SK-N-SH treated with all-trans-retinoic acid at 6 μM for 48 hours (cell line): ENCODE data around the gene C1QTNF3.
"Not testable (repeated sequence)": the region's sequence is repeated elsewhere in the genome, so short reads cannot be mapped to it uniquely, and the experiment has no call there.

ENCODE experiments used
- ATAC-seq: fragments of 200-7000 bp; cut with Tn5 transposase; 3 replicates; pipeline ENCODE4 v1.9.1; 2020; ENCODE audit warnings: mild to moderate bottlenecking, moderate library complexity
- ARNTL ChIP-seq: fragments of 450-650 bp; formaldehyde crosslinking; IDR thresholded peaks from 2 replicates; pipeline ENCODE4 v1.5.0; 2020; ENCODE audit warnings: low read depth, mild to moderate bottlenecking, moderate library complexity, borderline replicate concordance
- BACH2 ChIP-seq: fragments of 250-450 bp; sonication (Bioruptor Pico); IDR thresholded peaks from 2 replicates; pipeline ENCODE4 v1.9.0; 2021; ENCODE audit warnings: mild to moderate bottlenecking, borderline replicate concordance
- ESRRG ChIP-seq: fragments of 250-450 bp; sonication (Bioruptor Pico); IDR thresholded peaks from 2 replicates; pipeline ENCODE4 v1.6.1; 2021; ENCODE audit warnings: mild to moderate bottlenecking
- GLIS3 ChIP-seq: fragments of 250-450 bp; sonication (Bioruptor Pico); IDR thresholded peaks from 2 replicates; pipeline ENCODE4 v1.5.0; 2020; ENCODE audit warnings: mild to moderate bottlenecking, moderate library complexity
- ISL1 ChIP-seq: fragments of 250-450 bp; sonication (Bioruptor Pico); IDR thresholded peaks from 2 replicates; pipeline ENCODE4 v2.1.2; 2022; ENCODE audit warnings: mild to moderate bottlenecking, moderate library complexity
- OSR1 ChIP-seq: fragments of 250-450 bp; sonication (Bioruptor Pico); IDR thresholded peaks from 2 replicates; pipeline ENCODE4 v1.8.0; 2022; ENCODE audit warnings: moderate library complexity, mild to moderate bottlenecking, inconsistent platforms
- PPARA ChIP-seq: fragments of 250-450 bp; sonication (Bioruptor Pico); IDR thresholded peaks from 2 replicates; pipeline ENCODE4 v1.5.0; 2020; ENCODE audit warnings: mild to moderate bottlenecking, borderline replicate concordance
- RARB ChIP-seq: fragments of 250-450 bp; sonication (Bioruptor Pico); IDR thresholded peaks from 2 replicates; pipeline ENCODE4 v1.8.0; 2021; ENCODE audit warnings: mild to moderate bottlenecking, moderate library complexity
- TCF4 ChIP-seq: fragments of 250-450 bp; sonication (Bioruptor Pico); IDR thresholded peaks from 2 replicates; pipeline ENCODE4 v1.8.0; 2021; ENCODE audit warnings: mild to moderate bottlenecking, moderate library complexity, borderline replicate concordance
- TOX ChIP-seq: fragments of 250-450 bp; sonication (Bioruptor Pico); IDR thresholded peaks from 2 replicates; pipeline ENCODE4 v1.8.0; 2021; ENCODE audit warnings: mild to moderate bottlenecking, moderate library complexity, borderline replicate concordance
- ZC3H10 ChIP-seq: fragments of 250-450 bp; sonication (Bioruptor Pico); IDR thresholded peaks from 2 replicates; pipeline ENCODE4 v1.5.1; 2021; ENCODE audit warnings: mild to moderate bottlenecking, moderate library complexity
- ZFP3 ChIP-seq: fragments of 250-450 bp; sonication (Bioruptor Pico); IDR thresholded peaks from 2 replicates; pipeline ENCODE4 v1.5.0; 2020; ENCODE audit warnings: mild to moderate bottlenecking, moderate library complexity
- ZFP30 ChIP-seq: fragments of 450-650 bp; formaldehyde crosslinking; IDR thresholded peaks from 2 replicates; pipeline ENCODE4 v1.5.0; 2022; ENCODE audit warnings: mild to moderate bottlenecking, moderate library complexity
- ZNF70 ChIP-seq: fragments of 450-650 bp; formaldehyde crosslinking; IDR thresholded peaks from 2 replicates; pipeline ENCODE4 v1.5.0; 2020; ENCODE audit warnings: mild to moderate bottlenecking, moderate library complexity
- TF ChIP-seq, protein P1 (sequence below): fragments of 250-450 bp; sonication (Bioruptor Pico); IDR thresholded peaks from 2 replicates; pipeline ENCODE4 v1.8.0; 2021; ENCODE audit warnings: low read depth, mild to moderate bottlenecking, moderate library complexity, borderline replicate concordance
- TF ChIP-seq, protein P2 (sequence below): fragments of 250-450 bp; sonication (Bioruptor Pico); IDR thresholded peaks from 2 replicates; pipeline ENCODE4 v1.5.1; 2021; ENCODE audit warnings: mild to moderate bottlenecking, moderate library complexity
- TF ChIP-seq, protein P3 (sequence below): fragments of 250-450 bp; sonication (Bioruptor Pico); IDR thresholded peaks from 2 replicates; pipeline ENCODE4 v1.5.0; 2020; ENCODE audit warnings: mild to moderate bottlenecking, moderate library complexity
- TF ChIP-seq, protein P4 (sequence below): fragments of 250-450 bp; sonication (Bioruptor Pico); IDR thresholded peaks from 2 replicates; pipeline ENCODE4 v1.8.0; 2020; ENCODE audit warnings: mild to moderate bottlenecking, moderate library complexity, borderline replicate concordance
- TF ChIP-seq, protein P5 (sequence below): fragments of 250-450 bp; sonication (Bioruptor Pico); IDR thresholded peaks from 2 replicates; pipeline ENCODE4 v1.5.1; 2020; ENCODE audit warnings: low read depth, mild to moderate bottlenecking, moderate library complexity

Gene C1QTNF3, protein sequence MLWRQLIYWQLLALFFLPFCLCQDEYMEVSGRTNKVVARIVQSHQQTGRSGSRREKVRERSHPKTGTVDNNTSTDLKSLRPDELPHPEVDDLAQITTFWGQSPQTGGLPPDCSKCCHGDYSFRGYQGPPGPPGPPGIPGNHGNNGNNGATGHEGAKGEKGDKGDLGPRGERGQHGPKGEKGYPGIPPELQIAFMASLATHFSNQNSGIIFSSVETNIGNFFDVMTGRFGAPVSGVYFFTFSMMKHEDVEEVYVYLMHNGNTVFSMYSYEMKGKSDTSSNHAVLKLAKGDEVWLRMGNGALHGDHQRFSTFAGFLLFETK

DNA sequence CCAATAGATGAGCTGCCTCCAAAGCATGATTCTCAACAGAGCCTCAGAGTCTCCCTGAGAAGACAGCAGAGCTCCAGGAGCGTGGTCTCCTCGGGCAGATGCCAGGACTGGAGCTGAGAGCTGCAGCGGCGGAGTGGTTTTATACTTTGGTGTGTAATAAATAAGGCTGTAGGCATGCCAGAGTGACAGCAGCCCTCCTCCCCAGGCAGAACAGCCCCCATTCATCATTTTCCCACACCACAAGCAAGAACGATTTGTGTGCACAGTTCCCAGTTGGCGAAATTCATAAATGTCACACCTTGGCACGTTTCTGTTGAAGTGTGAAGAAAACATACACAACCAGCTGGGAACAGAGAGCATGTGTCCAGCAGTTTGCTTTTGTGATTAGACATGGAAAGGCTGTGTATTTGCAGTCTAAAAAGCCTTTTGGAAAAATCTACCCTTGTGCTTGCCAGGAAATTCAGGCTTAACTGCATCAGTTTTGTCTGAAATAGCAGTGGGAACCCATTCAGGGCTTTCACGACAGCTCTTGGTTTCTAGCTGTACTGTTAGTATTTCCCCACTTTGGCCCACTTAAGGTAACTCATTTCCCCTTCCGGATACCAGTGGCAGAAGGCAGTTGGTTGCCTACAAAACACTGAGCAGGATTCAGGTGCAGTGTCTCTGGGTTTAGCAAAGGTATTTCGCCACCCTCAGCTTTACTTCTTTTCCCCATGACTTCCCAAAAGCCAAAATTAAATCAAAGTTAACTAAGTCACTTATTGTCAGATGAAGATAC, at the start of gene C1QTNF3:
TSS of gene C1QTNF3 (minus strand) at position 115 of the 778 bp plus-strand sequence. CDS start at position 27, 88 bp downstream.
- TF ChIP-seq ZFP3 (CRISPR knock-in tag) = no peak
- TF ChIP-seq, protein P1, sequence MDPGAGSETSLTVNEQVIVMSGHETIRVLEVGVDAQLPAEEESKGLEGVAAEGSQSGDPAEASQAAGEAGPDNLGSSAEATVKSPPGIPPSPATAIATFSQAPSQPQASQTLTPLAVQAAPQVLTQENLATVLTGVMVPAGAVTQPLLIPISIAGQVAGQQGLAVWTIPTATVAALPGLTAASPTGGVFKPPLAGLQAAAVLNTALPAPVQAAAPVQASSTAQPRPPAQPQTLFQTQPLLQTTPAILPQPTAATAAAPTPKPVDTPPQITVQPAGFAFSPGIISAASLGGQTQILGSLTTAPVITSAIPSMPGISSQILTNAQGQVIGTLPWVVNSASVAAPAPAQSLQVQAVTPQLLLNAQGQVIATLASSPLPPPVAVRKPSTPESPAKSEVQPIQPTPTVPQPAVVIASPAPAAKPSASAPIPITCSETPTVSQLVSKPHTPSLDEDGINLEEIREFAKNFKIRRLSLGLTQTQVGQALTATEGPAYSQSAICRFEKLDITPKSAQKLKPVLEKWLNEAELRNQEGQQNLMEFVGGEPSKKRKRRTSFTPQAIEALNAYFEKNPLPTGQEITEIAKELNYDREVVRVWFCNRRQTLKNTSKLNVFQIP (CRISPR knock-in tag) = no peak
- TF ChIP-seq TOX (CRISPR knock-in tag) = no peak
- TF ChIP-seq ZNF70 (CRISPR knock-in tag) = no peak
- no peak for TF ChIP-seq PPARA (CRISPR knock-in tag)
- TF ChIP-seq, protein P2, sequence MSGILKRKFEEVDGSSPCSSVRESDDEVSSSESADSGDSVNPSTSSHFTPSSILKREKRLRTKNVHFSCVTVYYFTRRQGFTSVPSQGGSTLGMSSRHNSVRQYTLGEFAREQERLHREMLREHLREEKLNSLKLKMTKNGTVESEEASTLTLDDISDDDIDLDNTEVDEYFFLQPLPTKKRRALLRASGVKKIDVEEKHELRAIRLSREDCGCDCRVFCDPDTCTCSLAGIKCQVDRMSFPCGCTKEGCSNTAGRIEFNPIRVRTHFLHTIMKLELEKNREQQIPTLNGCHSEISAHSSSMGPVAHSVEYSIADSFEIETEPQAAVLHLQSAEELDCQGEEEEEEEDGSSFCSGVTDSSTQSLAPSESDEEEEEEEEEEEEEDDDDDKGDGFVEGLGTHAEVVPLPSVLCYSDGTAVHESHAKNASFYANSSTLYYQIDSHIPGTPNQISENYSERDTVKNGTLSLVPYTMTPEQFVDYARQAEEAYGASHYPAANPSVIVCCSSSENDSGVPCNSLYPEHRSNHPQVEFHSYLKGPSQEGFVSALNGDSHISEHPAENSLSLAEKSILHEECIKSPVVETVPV = no peak
- TF ChIP-seq, protein P3, sequence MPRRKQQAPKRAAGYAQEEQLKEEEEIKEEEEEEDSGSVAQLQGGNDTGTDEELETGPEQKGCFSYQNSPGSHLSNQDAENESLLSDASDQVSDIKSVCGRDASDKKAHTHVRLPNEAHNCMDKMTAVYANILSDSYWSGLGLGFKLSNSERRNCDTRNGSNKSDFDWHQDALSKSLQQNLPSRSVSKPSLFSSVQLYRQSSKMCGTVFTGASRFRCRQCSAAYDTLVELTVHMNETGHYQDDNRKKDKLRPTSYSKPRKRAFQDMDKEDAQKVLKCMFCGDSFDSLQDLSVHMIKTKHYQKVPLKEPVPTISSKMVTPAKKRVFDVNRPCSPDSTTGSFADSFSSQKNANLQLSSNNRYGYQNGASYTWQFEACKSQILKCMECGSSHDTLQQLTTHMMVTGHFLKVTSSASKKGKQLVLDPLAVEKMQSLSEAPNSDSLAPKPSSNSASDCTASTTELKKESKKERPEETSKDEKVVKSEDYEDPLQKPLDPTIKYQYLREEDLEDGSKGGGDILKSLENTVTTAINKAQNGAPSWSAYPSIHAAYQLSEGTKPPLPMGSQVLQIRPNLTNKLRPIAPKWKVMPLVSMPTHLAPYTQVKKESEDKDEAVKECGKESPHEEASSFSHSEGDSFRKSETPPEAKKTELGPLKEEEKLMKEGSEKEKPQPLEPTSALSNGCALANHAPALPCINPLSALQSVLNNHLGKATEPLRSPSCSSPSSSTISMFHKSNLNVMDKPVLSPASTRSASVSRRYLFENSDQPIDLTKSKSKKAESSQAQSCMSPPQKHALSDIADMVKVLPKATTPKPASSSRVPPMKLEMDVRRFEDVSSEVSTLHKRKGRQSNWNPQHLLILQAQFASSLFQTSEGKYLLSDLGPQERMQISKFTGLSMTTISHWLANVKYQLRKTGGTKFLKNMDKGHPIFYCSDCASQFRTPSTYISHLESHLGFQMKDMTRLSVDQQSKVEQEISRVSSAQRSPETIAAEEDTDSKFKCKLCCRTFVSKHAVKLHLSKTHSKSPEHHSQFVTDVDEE (CRISPR knock-in tag) = no peak
- TF ChIP-seq ZC3H10 = no peak
- TF ChIP-seq ESRRG (CRISPR knock-in tag) = no peak
- TF ChIP-seq RARB = no peak
- TF ChIP-seq ARNTL = no peak
- no peak for TF ChIP-seq ISL1 (CRISPR knock-in tag)
- no peak for TF ChIP-seq BACH2 (CRISPR knock-in tag)
- TF ChIP-seq, protein P4, sequence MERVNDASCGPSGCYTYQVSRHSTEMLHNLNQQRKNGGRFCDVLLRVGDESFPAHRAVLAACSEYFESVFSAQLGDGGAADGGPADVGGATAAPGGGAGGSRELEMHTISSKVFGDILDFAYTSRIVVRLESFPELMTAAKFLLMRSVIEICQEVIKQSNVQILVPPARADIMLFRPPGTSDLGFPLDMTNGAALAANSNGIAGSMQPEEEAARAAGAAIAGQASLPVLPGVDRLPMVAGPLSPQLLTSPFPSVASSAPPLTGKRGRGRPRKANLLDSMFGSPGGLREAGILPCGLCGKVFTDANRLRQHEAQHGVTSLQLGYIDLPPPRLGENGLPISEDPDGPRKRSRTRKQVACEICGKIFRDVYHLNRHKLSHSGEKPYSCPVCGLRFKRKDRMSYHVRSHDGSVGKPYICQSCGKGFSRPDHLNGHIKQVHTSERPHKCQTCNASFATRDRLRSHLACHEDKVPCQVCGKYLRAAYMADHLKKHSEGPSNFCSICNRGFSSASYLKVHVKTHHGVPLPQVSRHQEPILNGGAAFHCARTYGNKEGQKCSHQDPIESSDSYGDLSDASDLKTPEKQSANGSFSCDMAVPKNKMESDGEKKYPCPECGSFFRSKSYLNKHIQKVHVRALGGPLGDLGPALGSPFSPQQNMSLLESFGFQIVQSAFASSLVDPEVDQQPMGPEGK = no peak
- TF ChIP-seq, protein P5, sequence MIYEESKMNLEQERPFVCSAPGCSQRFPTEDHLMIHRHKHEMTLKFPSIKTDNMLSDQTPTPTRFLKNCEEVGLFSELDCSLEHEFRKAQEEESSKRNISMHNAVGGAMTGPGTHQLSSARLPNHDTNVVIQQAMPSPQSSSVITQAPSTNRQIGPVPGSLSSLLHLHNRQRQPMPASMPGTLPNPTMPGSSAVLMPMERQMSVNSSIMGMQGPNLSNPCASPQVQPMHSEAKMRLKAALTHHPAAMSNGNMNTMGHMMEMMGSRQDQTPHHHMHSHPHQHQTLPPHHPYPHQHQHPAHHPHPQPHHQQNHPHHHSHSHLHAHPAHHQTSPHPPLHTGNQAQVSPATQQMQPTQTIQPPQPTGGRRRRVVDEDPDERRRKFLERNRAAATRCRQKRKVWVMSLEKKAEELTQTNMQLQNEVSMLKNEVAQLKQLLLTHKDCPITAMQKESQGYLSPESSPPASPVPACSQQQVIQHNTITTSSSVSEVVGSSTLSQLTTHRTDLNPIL (CRISPR knock-in tag) = no peak
- TF ChIP-seq TCF4 (CRISPR knock-in tag) = no peak
- no peak for TF ChIP-seq OSR1 (CRISPR knock-in tag)
- no peak for TF ChIP-seq GLIS3
- no peak for TF ChIP-seq ZFP30 (CRISPR knock-in tag)
- no peak for ATAC-seq

DNA sequence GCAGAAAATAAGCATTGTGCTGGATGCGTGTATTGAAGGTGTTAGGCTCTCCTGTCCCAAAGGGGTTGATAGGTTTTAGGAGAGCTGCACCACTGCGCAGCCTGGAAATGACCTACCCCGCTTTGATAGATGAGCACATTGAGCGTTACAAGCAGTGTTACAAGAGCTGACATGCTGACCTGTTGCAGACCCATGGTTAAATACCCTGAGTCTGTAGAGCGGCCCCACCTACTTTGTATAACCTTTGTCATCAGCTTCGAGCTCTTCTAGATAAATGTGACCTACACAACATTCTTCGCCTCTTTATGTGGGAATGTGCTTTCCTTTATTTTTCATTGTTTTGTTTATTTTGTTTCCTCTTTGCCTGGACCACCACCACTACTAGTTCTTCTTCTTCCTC, 48.0 kb upstream of the C1QTNF3 start:
- not testable (repeated sequence) for ATAC-seq

DNA sequence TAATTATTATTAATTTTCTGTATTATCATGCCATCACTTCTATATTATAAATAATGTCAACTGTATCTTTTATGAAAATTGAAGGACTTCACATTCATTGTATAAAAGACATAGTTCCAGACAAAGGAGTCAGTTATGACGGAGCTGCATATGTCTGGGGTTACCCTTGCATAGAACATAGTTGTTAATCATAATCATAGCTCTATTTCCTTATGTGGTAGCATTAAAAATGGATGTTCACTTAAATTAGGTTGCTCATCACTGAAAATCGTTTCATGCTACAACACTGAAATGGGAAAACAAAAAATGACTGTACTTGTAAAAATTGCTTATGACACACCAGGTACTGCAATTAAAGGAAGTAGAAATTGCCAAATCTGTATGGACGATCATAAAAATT, 46.8 kb upstream of the C1QTNF3 start:
- not testable (repeated sequence) for ATAC-seq

DNA sequence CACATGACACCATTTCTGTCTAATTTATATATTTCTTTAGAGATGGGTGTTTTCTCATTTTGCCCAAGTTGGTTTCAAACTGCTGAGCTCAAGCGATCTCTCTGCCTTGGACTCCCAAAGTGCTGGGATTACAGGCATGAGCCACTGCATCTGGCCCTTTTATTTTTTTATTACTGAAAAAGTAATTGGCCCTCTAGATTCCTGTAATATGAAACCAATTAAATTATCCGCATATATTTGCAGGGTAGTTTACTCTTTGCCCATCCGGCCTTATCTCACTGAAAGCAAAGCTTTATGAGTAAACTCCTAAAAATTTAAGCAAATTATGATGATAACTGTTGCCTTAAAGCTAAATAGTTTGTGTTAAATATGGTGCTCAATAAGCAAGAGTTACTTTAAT, 44.7 kb upstream of the C1QTNF3 start:
- ATAC-seq = peak; percentile 82

DNA sequence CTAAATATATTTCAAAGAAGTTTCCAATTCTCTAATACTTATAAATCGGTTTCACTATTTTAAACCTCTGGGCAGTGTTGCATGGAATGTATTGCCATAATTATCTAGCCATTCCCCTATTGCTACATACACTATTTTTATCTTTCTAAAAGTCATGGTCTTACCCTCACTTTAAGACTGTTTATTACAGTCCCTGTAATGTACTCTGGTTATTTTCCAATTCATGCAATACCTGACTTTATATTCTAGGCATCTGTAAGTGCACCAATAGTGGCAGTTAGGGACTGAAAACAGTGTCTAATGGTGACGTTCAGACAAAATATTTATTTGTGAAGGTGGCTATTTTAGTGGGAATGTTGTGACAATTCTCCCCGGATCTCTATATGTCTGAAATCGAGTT, 40.9 kb upstream of the C1QTNF3 start:
- ATAC-seq = not testable (repeated sequence)
